Kidney glomerular epithelial cell (primary cell): ENCODE results near the gene SPOCK3.

Experiments used
- DNase-seq: peaks from one replicate; lab custom pipeline; 2025; lab: John Stamatoyannopoulos, UW

The SPOCK3 gene

DNA sequence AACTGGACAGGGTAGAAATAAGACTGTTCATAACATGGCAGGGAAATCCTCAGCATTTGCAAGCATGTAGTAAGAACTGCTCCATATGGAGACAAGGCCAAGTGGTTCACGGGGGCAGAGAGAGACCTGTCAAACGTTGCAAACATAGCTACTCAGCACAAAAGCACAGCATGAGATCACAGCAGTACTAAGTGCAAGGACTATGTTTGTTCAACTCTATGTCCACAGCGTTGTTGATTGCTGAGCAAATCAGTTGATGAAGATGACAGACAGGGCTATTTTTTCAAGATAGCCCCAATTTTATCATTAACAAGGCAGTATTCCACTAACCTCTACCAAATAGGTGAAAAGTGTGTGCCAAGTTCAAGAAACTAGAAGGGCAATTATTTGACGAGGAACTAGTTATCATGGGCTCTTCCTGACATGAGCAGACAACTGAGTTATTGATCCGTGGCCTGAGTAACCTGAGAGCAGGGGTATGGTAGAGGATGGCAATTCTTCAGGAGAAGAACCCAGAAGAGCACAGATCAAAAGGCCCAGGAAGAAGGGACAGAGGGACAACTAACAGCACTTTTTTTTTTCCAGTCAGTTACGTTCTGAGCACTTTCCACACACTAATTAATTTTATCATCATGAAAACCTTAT, 57.4 kb downstream of the SPOCK3 start:
- DNase-seq, result no peak

DNA sequence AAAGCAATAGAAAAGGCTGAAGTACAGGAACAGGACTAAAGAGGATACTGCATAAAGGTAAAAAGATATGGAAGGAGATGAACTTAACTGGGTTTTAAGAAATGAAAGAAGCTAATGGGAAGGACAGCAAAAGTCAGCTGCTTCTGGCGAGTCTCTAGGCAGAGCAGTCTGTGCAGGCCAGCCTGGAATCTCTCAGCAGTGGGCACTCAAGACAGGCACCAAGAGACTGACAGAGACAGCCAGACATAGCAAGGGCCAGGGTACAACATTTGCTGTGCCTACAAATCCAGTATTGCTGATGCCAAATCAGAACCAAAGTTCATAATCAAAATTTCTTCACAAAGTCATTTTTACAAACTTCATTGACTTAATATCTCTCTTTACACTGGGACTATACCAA, 62.4 kb downstream of the SPOCK3 start:
- no peak for DNase-seq

DNA sequence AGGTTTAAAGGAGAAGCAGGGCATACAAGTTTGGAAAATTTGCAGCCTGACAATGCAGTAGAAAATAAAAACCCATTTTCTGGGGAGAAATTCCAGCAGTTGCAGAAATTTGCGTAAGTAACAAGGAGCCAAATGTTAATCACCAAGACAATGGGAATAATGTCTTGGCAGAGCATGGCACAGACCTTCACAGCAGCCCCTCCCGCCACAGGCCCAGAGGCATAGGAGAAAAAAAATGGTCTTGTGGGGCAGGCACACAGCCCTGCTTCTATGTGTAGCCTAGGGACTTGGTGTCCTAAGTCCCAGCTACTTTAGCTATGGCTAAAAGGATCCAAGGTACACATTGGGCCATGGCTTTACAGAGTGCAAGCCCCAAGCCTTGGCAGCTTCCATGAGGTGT, 65.7 kb downstream of the SPOCK3 start:
- DNase-seq, result no peak

DNA sequence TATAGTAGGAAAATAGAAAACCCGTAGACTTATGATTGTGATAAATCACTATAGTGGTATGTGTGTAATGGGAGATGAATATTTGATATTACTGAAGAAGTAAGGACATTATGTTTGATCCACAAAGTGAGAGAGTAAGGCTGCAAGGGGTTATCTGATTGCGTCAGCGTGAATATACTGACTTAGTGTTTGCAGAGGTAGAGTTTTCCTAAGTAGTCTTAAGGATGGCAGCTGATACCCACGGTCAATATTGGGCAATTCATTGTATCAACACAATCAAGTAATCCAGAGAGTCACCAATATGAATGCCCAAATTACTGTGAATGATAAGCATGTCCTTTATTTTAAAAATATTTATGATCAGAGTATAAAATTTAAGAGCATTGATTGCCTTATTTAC, 83.7 kb downstream of the SPOCK3 start:
- DNase-seq, result no peak

DNA sequence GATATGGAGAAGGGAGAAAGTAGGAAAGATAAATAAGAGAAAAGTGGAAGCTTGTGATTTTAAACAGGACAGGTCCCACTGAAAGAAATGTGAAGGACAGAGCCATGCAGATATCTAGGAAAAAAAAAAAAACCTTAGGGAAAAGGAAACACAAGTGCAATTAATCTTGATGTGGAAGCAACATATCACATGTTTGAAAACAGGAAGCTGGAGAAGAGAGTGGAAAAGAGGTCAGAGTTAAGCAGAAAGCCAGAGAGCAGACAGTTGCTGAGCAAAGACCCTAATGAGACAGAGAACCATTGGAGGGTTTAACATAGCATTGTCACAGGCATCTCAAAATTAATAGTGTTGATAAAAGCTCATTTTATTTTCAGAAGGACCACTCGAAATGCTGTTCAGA, 89.7 kb downstream of the SPOCK3 start:
- no peak for DNase-seq

DNA sequence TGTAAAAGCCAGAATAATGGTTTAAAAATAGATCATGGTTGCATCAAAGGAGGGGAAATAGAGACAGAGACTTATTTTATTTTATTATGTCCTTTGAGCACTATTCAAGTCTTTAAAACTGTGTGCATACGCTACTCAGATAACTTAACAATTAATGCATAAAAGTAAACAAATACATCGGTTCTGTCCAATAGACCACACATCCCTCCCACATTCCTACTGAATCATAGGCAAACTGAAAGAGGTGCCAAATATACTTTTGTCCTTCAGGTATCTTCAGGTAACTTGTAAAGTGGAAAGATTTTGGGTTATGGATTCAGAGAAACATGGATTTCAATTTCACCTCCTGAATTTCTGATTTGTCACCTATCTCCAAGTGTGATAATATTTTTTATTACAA, 91.3 kb downstream of the SPOCK3 start:
- DNase-seq, result no peak

- DNase-seq, result no peak
Observed at GRCh38 chr4:167136270-167136669, 98.0 kb downstream of the SPOCK3 start.

- no peak for DNase-seq
Observed at GRCh38 chr4:167129146-167129545, 105.1 kb downstream of the SPOCK3 start.

DNA sequence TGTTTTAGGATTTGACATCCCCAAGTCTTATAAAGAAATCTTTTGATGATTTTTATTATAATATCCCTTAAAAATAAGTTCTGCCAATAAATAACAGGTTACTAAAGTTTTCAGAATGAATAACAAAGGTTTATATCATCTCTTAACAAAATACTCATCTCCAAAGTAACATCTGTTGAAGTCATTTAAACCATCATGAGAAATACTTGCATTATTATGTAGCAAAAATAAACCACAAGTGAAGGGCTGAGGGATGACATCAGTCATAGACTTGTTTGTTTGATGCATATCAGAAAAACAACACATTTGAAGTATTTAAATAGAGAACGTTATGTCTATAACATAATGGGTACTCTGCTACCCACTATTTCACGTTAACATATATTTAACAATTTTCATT, 114.9 kb downstream of the SPOCK3 start:
- DNase-seq, result no peak

DNA sequence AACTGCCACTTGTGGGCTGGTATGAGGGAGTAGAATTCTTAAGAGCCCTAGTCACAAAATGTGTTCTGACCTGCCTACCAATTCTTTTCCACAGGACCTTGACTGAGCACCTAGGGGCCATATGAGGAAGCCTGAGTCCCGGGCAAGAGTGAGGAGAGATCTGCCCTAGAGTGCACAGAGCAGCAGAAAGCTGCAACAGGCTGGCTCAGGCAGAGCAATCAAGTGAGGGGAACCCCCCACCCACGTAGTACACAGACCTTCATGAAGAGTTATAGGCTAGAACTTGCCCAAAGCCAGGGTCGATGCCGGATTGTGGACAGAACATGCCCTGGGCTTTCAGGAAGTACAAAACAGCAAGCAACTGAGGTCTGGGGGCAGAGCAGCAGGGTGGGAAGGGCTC, 117.0 kb downstream of the SPOCK3 start:
- DNase-seq, result no peak

DNA sequence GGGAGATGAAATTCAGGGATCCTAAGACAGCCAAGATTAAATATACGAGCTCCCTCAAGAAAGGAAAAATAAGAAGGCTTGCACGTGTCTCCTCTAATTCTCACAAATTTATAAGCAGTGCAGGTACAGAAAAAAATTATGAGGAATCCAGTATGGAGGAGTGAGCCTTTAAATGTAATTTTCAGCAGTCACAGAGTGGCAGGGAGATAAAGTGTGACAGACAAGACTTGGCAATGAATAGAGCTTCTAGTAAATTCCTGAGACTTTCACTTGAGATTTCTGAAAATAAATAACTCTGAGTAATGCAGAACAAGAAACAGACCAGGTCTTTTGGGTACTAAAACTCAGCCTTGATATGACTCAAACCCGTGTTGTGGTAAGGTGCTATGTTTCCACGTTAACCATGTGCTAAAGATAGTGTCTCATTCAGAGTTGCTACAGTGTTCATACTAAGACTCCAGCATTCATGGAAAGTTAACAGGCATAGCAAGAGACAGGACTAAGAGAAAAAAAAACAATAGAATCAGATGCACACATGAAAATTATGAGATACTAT, 119.8 kb downstream of the SPOCK3 start:
- peak; percentile 6 for DNase-seq

DNA sequence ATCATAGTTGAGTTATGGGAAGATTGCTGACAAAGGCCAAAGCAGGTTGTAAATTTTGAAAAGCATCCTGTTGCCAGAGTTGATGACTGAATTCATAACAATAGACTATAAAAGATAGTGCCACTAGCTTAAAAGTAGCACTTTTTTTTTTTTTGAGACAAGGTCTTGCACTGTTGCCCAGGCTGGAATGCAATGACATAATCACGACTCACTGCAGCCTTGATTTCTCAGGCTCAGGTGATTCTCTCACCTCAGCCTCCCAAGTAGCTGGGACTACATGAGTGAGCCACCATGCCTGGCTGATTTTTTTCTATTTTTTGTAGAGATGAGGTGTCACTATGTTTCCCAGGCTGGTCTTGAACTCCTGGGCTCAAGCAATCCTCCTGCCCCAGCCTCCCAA, 122.7 kb downstream of the SPOCK3 start:
- peak; percentile 26 for DNase-seq

DNA sequence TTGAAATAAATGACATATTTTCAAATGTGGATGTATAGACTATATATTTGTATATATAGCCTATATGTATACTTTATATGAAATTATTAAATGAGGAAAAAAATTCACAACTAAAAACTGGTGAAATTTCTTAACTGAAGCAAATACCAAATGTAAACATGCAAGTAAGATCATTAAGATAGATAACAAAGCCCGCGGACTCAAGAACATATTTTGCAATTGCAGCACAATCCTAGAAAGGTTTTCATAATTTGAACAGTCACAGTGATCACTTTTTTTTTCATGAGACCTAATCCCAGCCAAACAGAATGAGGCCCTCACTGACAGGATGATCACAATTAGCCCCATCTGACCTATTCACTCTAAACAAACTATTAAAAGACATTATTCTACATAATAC, 123.2 kb downstream of the SPOCK3 start:
- no peak for DNase-seq

DNA sequence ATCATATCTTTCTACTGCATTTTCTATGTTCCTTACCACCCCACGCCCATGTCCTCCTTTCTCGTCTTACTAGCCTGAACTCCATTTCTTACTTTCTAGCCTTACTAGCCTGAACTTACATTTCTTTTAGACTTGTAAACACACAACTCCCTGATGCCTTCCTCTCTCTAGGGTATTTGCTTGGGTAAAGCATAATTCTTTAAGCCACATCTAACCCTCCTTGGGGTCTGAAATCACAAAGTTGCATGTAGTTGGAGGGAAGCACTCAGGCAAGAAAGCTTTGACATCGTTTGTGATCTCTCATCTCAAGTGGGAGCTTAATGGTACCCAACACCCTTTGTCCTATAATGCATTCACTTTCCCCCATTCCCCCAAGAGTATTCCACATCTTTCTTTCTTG, 124.4 kb downstream of the SPOCK3 start:
- no peak for DNase-seq

GRCh38 chr4:167105857-167106256, 128.4 kb downstream of the SPOCK3 start:
- no peak for DNase-seq

DNA sequence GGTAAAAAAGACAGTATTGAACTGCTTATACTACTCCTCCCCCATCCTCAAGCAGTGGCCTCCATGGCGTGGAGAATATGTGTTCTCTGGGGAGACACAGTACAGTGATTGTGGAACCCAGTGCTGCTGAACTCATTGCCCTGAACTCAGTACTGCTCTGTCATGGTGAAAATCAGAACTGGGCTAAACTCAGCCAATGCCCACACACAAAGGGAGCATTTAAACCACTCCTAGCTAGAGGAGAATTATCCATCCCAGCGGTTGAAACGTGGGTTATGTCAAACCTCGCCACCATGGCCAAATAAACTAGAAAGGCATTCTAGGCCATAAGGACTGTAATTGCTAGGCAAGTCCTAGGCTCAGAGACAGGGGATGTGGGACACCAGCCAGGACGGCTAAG, 131.8 kb downstream of the SPOCK3 start:
- DNase-seq, result no peak

- DNase-seq, result no peak
Observed at GRCh38 chr4:167101035-167101434, 133.3 kb downstream of the SPOCK3 start.

GRCh38 chr4:167100120-167100519, 134.2 kb downstream of the SPOCK3 start:
- DNase-seq, result peak; percentile 53

GRCh38 chr4:167088115-167088514, 146.2 kb downstream of the SPOCK3 start:
- no peak for DNase-seq

GRCh38 chr4:167084321-167084720, 150.0 kb downstream of the SPOCK3 start:
- no peak for DNase-seq

DNA sequence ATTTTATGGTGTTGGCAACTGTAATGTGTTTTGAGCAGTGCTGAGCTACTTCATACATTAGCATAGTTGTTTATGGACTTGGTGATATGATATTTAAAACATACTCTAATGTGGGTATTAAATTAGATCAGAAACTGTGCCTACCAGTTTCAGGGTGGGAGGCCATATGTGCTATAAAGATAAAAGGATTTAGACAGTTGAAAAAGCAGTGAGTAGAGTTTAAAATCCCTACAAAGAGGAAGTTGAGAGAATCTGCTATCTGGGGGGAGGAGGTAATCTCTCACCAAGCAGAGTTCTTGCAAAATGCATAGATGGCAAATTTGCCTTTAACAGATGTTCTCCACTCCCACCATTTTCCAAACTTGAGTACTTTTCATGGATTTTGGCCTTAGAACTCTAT, 154.5 kb downstream of the SPOCK3 start:
- no peak for DNase-seq

DNA sequence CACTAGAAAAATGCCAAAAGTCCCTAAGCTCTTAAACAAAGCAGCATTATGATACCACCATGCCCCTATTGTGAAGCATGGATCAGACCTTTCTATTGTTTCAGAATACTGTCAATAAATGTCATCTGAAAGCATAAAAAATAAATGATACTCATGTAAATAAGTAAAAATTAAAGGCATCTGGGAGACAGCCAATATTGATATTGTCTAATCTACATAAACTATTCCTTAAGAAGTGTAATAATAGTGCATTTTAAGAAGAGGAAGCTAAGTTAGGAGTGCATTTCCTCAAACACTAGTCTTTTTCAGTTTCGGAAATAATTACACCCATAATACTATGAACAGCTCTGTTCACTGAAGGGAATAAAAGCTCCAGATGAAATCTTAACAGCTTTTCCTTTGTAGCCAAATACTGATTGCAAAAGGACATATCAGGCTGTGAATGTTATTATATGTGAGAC, 181.6 kb downstream of the SPOCK3 start:
- no peak for DNase-seq

GRCh38 chr4:167049257-167049656, 185.0 kb downstream of the SPOCK3 start:
- DNase-seq, result no peak

GRCh38 chr4:167041524-167041923, 192.8 kb downstream of the SPOCK3 start:
- DNase-seq, result no peak
